Right renal pelvis (tissue), 4 donors: ENCODE data around the gene BMPR1A. TPM values are rescaled to one million over a fixed set of nuclear protein-coding genes. Genes with fewer than 3 reads are reported as not detected.
A peak's percentile ranks its signal among the peaks of the same experiment; 100 is the strongest.
"Not testable (repeated sequence)": the region's sequence is repeated elsewhere in the genome, so short reads cannot be mapped to it uniquely, and the experiment has no call there.

Experiments used
- DNase-seq, 4 donors: peaks; one replicate each; pipeline ENCODE4 v3.0.0-alpha.2; 2013; ENCODE audit warnings: low read depth in 4 of 4, low spot score in 3 of 4, missing footprints in 1 of 4
- polyA plus RNA-seq, 4 donors: library from polyadenylated mRNA; unstranded; fragments of 120-200 nt; gene quantifications; one replicate each; pipeline ENCODE4 v1.2.1, GENCODE V29; 2013; ENCODE audit not compliant: insufficient read length in 4 of 4

Gene BMPR1A
- polyA plus RNA-seq, 4 donors, result 63.2 to 85.5 (median 75.5) TPM

GRCh38 chr10:86728056-86728455 is 28.4 kb upstream of the BMPR1A start:
- DNase-seq, result no peak

GRCh38 chr10:86729677-86730076 is 26.7 kb upstream of the BMPR1A start:
- no peak for DNase-seq

GRCh38 chr10:86730227-86730626 is 26.2 kb upstream of the BMPR1A start:
- DNase-seq, result no peak

GRCh38 chr10:86732771-86733170 is 23.6 kb upstream of the BMPR1A start:
- DNase-seq, result no peak

DNA sequence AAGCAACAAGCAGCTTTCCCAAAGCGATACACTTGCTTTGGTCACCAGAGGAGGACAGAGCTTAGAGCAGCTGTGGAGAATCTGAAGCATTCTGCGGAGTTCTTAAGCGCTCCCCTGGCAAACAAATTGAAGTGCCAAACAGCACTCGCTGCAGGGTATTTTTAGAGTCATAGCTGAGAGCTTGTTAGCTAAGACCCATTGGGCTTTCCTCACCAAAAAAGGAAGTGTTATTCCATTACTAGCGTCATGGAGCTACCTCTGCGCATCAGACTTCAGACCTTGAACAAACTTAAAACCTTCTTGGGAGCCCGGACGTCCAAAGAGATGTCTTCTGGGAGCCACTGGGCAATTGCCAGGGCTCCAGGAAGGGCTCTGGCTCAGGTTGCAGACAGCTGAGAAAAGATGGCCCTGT is 23.2 kb upstream of the BMPR1A start:
- no peak for DNase-seq

DNA sequence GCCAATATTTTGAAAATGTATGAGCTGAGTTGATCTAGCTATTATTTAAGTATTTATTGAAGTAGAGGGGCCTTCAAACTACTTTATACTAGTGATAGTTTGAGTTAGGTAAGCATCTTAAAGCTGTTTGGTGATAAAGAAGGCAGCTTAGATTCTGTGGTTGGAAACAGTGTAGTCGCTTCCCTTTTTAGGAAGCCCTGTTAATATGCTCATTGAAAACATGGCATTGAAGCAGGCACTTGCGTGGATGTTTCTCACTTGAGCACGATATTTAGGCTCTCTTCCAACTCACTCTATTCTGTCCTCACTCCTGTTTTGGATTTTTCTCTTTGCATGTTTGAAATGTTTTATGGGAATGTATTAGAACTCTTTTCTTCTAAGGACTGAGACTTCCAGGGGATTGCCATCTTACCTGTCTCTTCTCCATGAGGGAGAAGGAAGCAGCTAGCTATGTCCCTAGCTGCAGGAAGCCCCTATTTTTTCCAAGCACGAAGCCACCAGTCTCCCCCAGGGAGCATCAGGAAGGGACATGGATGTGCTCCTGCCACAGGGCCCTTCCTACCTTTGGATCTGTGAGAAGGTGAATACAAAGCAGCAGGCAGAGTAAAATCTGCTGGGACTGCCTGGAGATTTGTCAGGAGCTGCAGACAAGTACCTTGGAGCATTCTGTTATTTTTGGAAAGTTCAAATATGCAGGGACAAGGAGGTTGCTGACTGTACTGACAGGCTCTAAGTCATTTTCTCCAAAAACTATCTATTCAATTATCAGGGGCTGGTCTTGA is 22.0 kb upstream of the BMPR1A start:
- DNase-seq, result no peak

DNA sequence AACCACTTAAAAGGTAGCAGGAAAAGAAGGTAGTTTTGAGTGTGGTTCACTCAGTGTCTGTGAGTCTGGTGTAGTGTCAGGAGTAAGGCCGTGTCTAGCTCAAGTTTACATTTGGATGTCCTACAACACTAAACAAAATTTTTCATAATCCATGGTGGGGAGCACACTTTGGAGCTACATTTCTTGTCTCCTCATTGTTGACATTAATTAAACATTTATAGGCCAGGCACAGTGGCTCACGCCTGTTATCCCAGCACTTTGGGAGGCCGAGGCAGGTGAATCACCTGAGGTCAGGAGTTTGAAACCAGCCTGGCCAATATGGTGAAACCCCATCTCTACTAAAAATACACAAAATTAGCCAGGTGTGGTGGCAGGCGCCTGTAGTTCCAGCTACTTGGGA is 21.1 kb upstream of the BMPR1A start:
- DNase-seq, result not testable (repeated sequence)

DNA sequence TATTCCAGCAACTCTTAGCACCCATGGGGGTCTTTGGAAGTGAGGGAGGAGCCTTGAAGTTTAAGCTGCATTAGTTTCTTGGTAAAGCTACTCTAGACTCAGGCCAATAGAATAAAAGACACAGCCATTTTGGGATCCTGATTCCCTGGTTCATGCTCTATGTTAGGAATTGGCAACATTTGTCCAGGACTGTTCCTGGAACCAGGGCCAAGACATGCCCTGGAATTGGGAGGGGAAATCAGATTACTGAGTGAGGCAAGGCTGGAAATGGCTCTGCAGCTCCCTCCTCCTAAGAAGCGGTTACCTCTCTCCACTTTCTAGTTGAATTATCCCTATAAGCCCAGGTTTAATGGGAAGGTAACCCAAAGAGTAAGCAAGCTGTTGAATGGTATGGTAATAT is 14.2 kb upstream of the BMPR1A start:
- DNase-seq, result no peak

DNA sequence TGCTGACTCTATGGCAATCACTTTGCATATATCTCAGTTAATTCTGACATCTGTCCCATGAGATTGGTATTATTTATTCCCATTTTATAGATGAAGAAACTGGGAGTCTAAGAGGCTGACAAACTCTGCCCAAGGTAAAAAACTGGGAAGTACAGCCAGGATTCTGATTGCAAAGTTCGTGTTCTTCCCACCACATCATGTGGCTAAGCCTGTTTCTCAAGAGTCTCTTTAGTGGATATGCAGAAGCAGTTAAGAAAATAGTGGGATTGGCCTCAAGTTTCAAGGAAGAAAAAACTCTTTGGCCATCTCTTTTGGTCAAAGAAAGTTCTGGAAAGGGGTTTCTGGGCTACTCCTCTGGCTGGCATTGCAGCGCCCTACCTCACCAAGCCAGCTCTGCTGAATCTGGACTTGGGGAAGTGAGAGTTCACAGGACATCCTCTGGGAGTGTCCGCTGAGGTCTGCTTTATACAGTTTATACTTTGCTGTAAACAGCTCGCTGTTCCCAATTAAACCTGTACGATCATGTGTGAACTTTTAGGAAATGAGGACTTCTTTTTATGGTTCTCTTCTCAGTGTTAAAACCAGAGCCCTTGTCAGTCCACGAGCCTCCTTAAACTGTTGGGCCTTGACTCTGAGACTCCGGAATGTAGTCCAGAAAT is 12.2 kb upstream of the BMPR1A start:
- no peak for DNase-seq

DNA sequence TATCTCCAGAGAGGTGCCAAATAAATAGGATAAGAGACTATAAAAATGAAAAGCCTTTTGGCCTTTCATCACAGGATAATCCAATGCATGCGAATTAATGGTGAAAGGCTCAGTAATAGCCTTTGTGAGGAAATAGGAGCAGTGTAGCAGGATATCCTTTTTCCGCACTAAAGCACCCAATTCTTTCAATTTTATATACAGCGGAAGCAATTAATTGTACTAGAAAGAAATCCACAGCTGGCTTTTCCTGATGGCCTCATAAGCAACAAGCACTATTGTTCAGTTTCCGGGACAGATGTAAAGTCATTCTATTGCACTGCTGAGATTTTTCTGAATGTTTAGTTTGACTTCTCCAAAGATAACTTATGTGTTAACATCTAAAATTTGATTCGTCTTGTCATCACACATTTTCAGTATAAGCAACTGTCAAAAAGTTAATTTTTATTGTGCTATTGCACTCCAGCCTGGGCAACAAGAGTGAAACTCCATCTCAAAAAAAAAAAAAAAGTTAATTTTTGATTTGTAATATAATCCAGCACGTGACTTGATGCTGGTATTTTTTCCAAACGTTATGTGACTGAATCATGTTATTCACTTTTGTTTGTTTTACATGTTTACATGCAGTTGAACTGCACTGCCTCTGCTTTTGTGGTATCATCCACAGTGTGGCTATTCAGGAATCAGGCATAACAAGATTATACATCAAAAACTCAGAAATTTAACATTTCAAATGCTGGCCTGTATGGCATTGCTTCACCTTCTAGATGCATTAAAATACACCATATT is 8.4 kb upstream of the BMPR1A start:
- no peak for DNase-seq

GRCh38 chr10:86749854-86750253 is 6.6 kb upstream of the BMPR1A start:
- DNase-seq, result no peak

- DNase-seq, result no peak
Observed at GRCh38 chr10:86751477-86751876, 4.9 kb upstream of the BMPR1A start.

DNA sequence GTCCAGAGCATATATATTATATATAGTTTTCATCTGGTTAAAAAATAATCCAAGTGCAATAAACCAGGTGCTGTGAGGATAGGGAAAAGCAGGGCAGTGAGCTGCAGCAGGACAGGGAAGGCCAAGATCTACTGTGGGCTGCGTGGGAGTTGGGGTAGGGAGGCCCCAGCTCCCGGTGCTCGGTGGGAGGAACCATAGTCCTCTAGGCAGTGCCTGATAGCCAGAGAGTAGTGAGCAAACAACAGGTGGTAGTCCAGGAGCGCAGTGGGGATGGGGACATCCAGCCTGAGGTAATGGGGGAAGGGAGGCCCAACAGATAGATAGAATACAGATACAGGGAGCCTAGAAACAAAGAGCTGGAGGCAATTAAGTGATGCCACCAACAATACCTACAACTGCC is 4.1 kb upstream of the BMPR1A start:
- no peak for DNase-seq

GRCh38 chr10:86753051-86753450 is 3.4 kb upstream of the BMPR1A start:
- no peak for DNase-seq

- no peak for DNase-seq
Observed at GRCh38 chr10:86753638-86754434, 2.6 kb upstream of the BMPR1A start.

DNA sequence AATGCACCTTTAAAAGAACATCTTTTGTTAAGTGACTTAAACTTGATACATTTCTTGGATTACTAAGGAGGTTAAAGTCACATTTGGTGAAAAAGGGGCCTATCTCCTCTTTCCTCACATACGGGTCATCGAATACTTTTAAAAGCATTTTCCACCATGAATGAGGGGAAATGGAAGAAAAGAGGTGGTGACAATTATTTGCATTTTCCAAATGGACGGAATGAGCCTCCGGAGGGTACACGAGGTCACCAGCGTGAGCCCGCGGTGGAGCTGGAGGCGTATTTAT is 1.0 kb upstream of the BMPR1A start:
- DNase-seq, result no peak

GRCh38 chr10:86755740-86756510 is 494 bp upstream of the BMPR1A start:
- DNase-seq, result peak in 3 of 4 donors; percentile 72 to 93 (median 85)

GRCh38 chr10:86757113-86757972 is 924 bp downstream of the BMPR1A start:
- peak; percentile 52 to 61 (median 58) for DNase-seq
